Endothelial cell of umbilical vein (primary cell): Measurements from ENCODE around the gene TOB1.

Experiments used
- CTCF ChIP-seq, 2 donors: IDR thresholded peaks; 1 replicate in 1 of 2; 2 replicates in 1 of 2; pipeline ENCODE4 v1.5.1; 2011; ENCODE audit warnings: low read length in 2 of 2, mild to moderate bottlenecking in 2 of 2, moderate library complexity in 2 of 2, control low read depth in 1 of 2, inconsistent platforms in 1 of 2, low read depth in 1 of 2; ENCODE audit not compliant: insufficient read depth in 1 of 2; ENCODE audit errors: extremely low read depth in 1 of 2
- FOS ChIP-seq: IDR thresholded peaks from 2 replicates; pipeline ENCODE4 v1.6.1; 2011; ENCODE audit warnings: mild to moderate bottlenecking, low read length, moderate library complexity, borderline replicate concordance; ENCODE audit not compliant: insufficient read depth
- JUN ChIP-seq: IDR thresholded peaks from 2 replicates; pipeline ENCODE4 v1.6.1; 2011; ENCODE audit warnings: borderline replicate concordance, low read depth; ENCODE audit not compliant: insufficient read length, insufficient read depth
- MYC ChIP-seq: IDR thresholded peaks from one replicate; pipeline ENCODE4 v1.6.1; 2011; ENCODE audit warnings: mild to moderate bottlenecking, low read depth, low read length
- POLR2A ChIP-seq: IDR thresholded peaks from 2 replicates; pipeline ENCODE4 v1.6.1; 2012; ENCODE audit warnings: low read depth, mild to moderate bottlenecking, control low read depth, low read length
- POLR2AphosphoS5 ChIP-seq: IDR thresholded peaks from 2 replicates; pipeline ENCODE4 v1.6.1; 2012; ENCODE audit warnings: low read depth, mild to moderate bottlenecking, control low read depth, low read length, moderate library complexity; ENCODE audit not compliant: insufficient read depth

GRCh38 chr17:50891577-50891989 is 25.4 kb upstream of the TOB1 start:
- no peak for TF ChIP-seq POLR2AphosphoS5
- TF ChIP-seq JUN = no peak
- TF ChIP-seq CTCF (IDR thresholded peaks at IDR 0.05; ENCODE audit: extremely low read depth in 1 of 2, insufficient read depth in 1 of 2, low read depth in 1 of 2, low read length in 2 of 2) = no peak
- TF ChIP-seq POLR2A = no peak
- no peak for TF ChIP-seq FOS
- no peak for TF ChIP-seq MYC
